CD4-positive, alpha-beta T cell (primary cell): ENCODE data around the gene FOLR3. TPM values are rescaled to one million over a fixed set of nuclear protein-coding genes. Genes with fewer than 3 reads are reported as not detected.

Experiments used
- ATAC-seq: fragments of 200-7000 bp; cut with Tn5 transposase; one replicate; pipeline ENCODE4 v1.10.0; 2022; ENCODE audit warnings: mild to moderate bottlenecking; ENCODE audit not compliant: poor library complexity
- CTCF ChIA-PET: fragments of 350-600 bp; sonication (Branson Sonifier 250); formaldehyde crosslinking; loops from one replicate; lab custom pipeline; 2021; ENCODE audit warnings: antibody characterized with exemption, inconsistent platforms; lab: Charles Lee
- POLR2A ChIA-PET: fragments of 350-600 bp; sonication (Branson Sonifier 250); formaldehyde crosslinking; loops from one replicate; lab custom pipeline; 2021; ENCODE audit warnings: antibody characterized with exemption, inconsistent platforms; lab: Charles Lee
- DNase-seq, 14 experiments: peaks; one replicate each; pipeline ENCODE4 v3.0.0-alpha.2; 2013 to 2020; ENCODE audit warnings: mixed read lengths in 2 of 14
- H3K27ac ChIP-seq, 2 donors: one replicate each; pipeline versions ENCODE4 v1.5.1 to v1.7.0; 2013; ENCODE audit warnings: low read length in 2 of 2, low read depth in 1 of 2, mild to moderate bottlenecking in 1 of 2
- H3K27me3 ChIP-seq, 2 experiments: 1 replicate in 1 of 2; 2 replicates in 1 of 2; pipeline versions ENCODE4 v1.6.1 to v1.7.0; 2013; ENCODE audit warnings: low read length in 2 of 2, control low read depth in 1 of 2, mild to moderate bottlenecking in 1 of 2, moderate library complexity in 1 of 2; ENCODE audit not compliant: insufficient read depth in 2 of 2, control insufficient read depth in 1 of 2
- H3K36me3 ChIP-seq: one replicate; pipeline ENCODE4 v1.6.1; 2013; ENCODE audit warnings: low read length, control low read depth; ENCODE audit not compliant: insufficient read depth
- H3K4me1 ChIP-seq: one replicate; pipeline ENCODE4 v1.6.1; 2013; ENCODE audit warnings: low read length, control low read depth; ENCODE audit not compliant: insufficient read depth
- H3K4me3 ChIP-seq: one replicate; pipeline ENCODE4 v1.5.1; 2013; ENCODE audit warnings: mild to moderate bottlenecking, low read length, moderate library complexity
- H3K9me3 ChIP-seq, 2 experiments: 1 replicate in 1 of 2; 2 replicates in 1 of 2; pipeline versions ENCODE4 v1.6.1 to v1.7.0; 2013; ENCODE audit warnings: low read length in 2 of 2, mild to moderate bottlenecking in 2 of 2, control low read depth in 1 of 2, moderate library complexity in 1 of 2; ENCODE audit not compliant: control insufficient read depth in 1 of 2, insufficient read depth in 1 of 2
- H3K27ac Mint-ChIP-seq: one replicate; pipeline ENCODE4 v1.8.0; 2020; ENCODE audit warnings: mixed read lengths
- H3K27me3 Mint-ChIP-seq: one replicate; pipeline ENCODE4 v1.8.0; 2021; ENCODE audit warnings: mixed read lengths
- H3K36me3 Mint-ChIP-seq: one replicate; pipeline ENCODE4 v1.8.0; 2021; ENCODE audit warnings: low read depth, mixed read lengths
- H3K4me1 Mint-ChIP-seq: one replicate; pipeline ENCODE4 v1.8.0; 2021; ENCODE audit warnings: low read depth, mixed read lengths
- H3K4me3 Mint-ChIP-seq: one replicate; pipeline ENCODE4 v1.8.0; 2020; ENCODE audit warnings: mild to moderate bottlenecking, mixed read lengths
- H3K9me3 Mint-ChIP-seq: one replicate; pipeline ENCODE4 v1.8.0; 2020; ENCODE audit warnings: mixed read lengths
- CTCF ChIP-seq: fragments of 200-600 bp; IDR thresholded peaks from one replicate; pipeline ENCODE4 v1.8.0; 2022; ENCODE audit warnings: antibody characterized with exemption, mild to moderate bottlenecking
- intact Hi-C, 2 experiments: fragments of 100-400 bp; cut with DNase I in 1 of 2; cut with micrococcal nuclease in 1 of 2; formaldehyde crosslinking; loops; one replicate each; pipeline versions ENCODE4 v1.15.1 to v1.9.0; 2023 to 2025; cut with DNase I, micrococcal nuclease
- total RNA-seq, 174 experiments: library from RNA in 2 of 174; stranded (reverse) in 2 of 174; gene quantifications; one replicate each; pipeline ENCODE4 v1.2.3 and lab custom pipeline; 2021 to 2026

Gene FOLR3
- total RNA-seq, 2 experiments from 2014 or later: 0.47 TPM; not detected in 1

- no peak overlapping the region for H3K27ac Mint-ChIP-seq
- intact Hi-C loops: no loop called here
- DNase-seq (no peak), ATAC-seq (no peak)
- no peak overlapping the region for H3K4me3 Mint-ChIP-seq
- peaks cover 21% of the 10 kb centered on the region for H3K27me3 Mint-ChIP-seq
- no peak for TF ChIP-seq CTCF
- peaks cover 0 to 4% of the 10 kb centered on the region in 2 experiments for H3K27me3 ChIP-seq
- peaks cover 4 to 14% of the 10 kb centered on the region in 2 experiments for H3K9me3 ChIP-seq
- ChIA-PET POLR2A (interaction anchor here (0.6 kb wide), 1 partner anchor 20 kb away, joined by 3 read pairs; no protein-coding TSS in a partner anchor), CTCF (interaction anchor here (0.9 kb wide), 1 partner anchor 15 kb away, joined by 3 read pairs; no protein-coding TSS in a partner anchor)
- peaks cover 14% of the 10 kb centered on the region for H3K9me3 Mint-ChIP-seq
- H3K36me3 Mint-ChIP-seq: peaks cover 9% of the 10 kb centered on the region
- H3K27ac ChIP-seq: no peak overlapping the region
- no peaks in the 10 kb centered on the region for H3K4me1 ChIP-seq
- no peaks in the 10 kb centered on the region for H3K36me3 ChIP-seq
- no peaks in the 10 kb centered on the region for H3K4me1 Mint-ChIP-seq
- no peak overlapping the region for H3K4me3 ChIP-seq
These were observed 6.1 kb upstream of the FOLR3 start for GRCh38 chr11:72129381-72129780.

DNA sequence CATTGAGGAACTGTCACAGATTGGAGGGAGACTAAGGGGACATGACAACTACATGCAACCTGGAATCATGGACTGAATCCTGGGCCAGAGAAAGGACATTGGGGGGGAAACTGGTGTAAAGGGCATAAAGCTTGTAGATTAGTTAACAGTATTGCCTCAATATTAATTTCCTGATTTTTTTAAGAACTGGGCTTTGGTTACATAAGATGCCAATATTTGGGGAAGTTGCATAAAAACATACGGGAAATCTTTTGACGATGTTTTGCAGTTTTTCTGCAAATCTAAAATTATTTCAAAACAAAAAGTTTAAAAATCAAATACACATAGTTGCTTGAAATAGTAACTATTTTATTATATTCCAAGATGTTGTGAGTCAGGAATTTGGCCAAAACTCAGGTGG lies 2.9 kb upstream of the FOLR3 start:
- DNase-seq (no peak), ATAC-seq (no peak)
- no peak overlapping the region for H3K4me3 ChIP-seq
- peaks cover 21% of the 10 kb centered on the region for H3K27me3 Mint-ChIP-seq
- no peaks in the 10 kb centered on the region for H3K36me3 ChIP-seq
- intact Hi-C loops: no loop called here
- peaks cover 9% of the 10 kb centered on the region for H3K36me3 Mint-ChIP-seq
- ChIA-PET CTCF (interaction anchor here (1.2 kb wide), 1 partner anchor 12 kb away, joined by 3 read pairs; no protein-coding TSS in a partner anchor), POLR2A (no interaction called here)
- no peak overlapping the region for H3K4me3 Mint-ChIP-seq
- no peak for TF ChIP-seq CTCF
- H3K4me1 ChIP-seq: no peaks in the 10 kb centered on the region
- H3K27ac Mint-ChIP-seq: no peak overlapping the region
- no peaks in the 10 kb centered on the region for H3K4me1 Mint-ChIP-seq
- peaks cover 0 to 4% of the 10 kb centered on the region in 2 experiments for H3K27me3 ChIP-seq
- H3K27ac ChIP-seq: no peak overlapping the region
- H3K9me3 Mint-ChIP-seq: peaks cover 14% of the 10 kb centered on the region
- peaks cover 9 to 14% of the 10 kb centered on the region in 2 experiments for H3K9me3 ChIP-seq

DNA sequence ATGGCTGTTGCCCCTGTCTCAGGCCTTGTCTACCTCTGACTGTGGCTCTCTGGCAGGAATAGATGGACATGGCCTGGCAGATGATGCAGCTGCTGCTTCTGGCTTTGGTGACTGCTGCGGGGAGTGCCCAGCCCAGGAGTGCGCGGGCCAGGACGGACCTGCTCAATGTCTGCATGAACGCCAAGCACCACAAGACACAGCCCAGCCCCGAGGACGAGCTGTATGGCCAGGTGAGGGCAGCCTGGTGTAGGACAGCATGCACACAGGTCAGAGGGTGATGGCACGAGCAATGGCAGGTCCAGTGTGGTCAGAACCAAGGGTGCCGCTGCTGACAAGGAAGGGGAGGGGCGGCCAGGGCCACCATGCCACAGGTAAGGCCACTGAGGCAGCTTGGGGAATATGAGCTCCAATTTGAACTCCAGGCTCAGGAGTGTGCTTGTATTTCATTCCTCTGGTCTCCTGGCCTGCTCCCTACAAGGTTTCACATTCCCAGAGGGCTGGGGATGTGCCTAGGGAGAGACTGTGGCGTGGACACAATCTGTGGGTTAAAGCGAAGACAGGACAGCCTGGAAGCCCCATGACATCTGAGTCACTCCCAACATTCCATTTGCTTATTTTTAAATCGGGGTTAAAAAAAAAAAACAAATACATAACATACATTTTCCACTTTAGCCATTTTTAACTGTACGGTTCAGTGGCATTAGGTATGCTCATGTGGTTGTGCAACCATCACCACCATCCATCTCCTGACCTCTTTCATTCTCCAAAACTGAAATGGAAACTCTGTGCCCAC lies 562 bp downstream of the FOLR3 start:
- H3K27me3 ChIP-seq: peaks cover 0 to 4% of the 10 kb centered on the region in 2 experiments
- no peak overlapping the region for H3K27ac Mint-ChIP-seq
- no peaks in the 10 kb centered on the region for H3K9me3 Mint-ChIP-seq
- no peak overlapping the region for H3K27ac ChIP-seq
- no peaks in the 10 kb centered on the region for H3K36me3 ChIP-seq
- DNase-seq (no peak), ATAC-seq (no peak)
- H3K36me3 Mint-ChIP-seq: no peaks in the 10 kb centered on the region
- intact Hi-C loops: no loop called here
- peaks cover 0 to 5% of the 10 kb centered on the region in 2 experiments for H3K9me3 ChIP-seq
- peaks cover 15% of the 10 kb centered on the region for H3K27me3 Mint-ChIP-seq
- TF ChIP-seq CTCF: no peak
- ChIA-PET CTCF (no interaction called here), POLR2A (no interaction called here)
- no peak overlapping the region for H3K4me3 Mint-ChIP-seq
- no peak overlapping the region for H3K4me3 ChIP-seq
- H3K4me1 ChIP-seq: no peaks in the 10 kb centered on the region
- no peaks in the 10 kb centered on the region for H3K4me1 Mint-ChIP-seq
